Stomach (tissue), 9 donors: ENCODE measurements around the gene DOCK4. TPM values are rescaled to one million over a fixed set of nuclear protein-coding genes. Genes with fewer than 3 reads are reported as not detected.

ENCODE experiments used
- DNase-seq, 2 donors: peaks; one replicate each; pipeline versions ENCODE4 v3.0.0 to v3.0.0-alpha.2; 2013 to 2019
- H3K27ac ChIP-seq, 5 donors: fragments of 200-600 bp in 4 of 5; sonication (generic) in 4 of 5; one replicate each; pipeline ENCODE4 v1.5.1; 2013 to 2019; ENCODE audit warnings: mild to moderate bottlenecking in 1 of 5, moderate library complexity in 1 of 5
- H3K27me3 ChIP-seq, 3 donors: fragments of 200-600 bp; sonication (generic); one replicate each; pipeline ENCODE4 v1.5.1; 2017 to 2019; ENCODE audit warnings: mixed run types in 1 of 3
- H3K36me3 ChIP-seq, 4 donors: fragments of 200-600 bp; sonication (generic); 1 replicate in 3 of 4; 2 replicates in 1 of 4; pipeline ENCODE4 v1.5.1; 2016 to 2019
- H3K4me1 ChIP-seq, 4 donors: fragments of 200-600 bp; sonication (generic); one replicate each; pipeline ENCODE4 v1.5.1; 2016 to 2019
- H3K4me3 ChIP-seq, 4 donors: fragments of 200-600 bp; sonication (generic) in 3 of 4; one replicate each; pipeline ENCODE4 v1.5.1; 2016 to 2019; ENCODE audit warnings: mild to moderate bottlenecking in 1 of 4
- H3K9me3 ChIP-seq, 4 donors: fragments of 200-600 bp; sonication (generic); one replicate each; pipeline ENCODE4 v1.5.1; 2016 to 2019
- EP300 ChIP-seq: sonication (generic); formaldehyde crosslinking; IDR thresholded peaks from one replicate; pipeline ENCODE4 v1.6.1; 2017; ENCODE audit warnings: antibody characterized with exemption
- POLR2A ChIP-seq, 4 donors: fragments of 450-650 bp; IDR thresholded peaks; one replicate each; pipeline ENCODE4 v1.6.1; 2016; ENCODE audit warnings: antibody characterized with exemption in 4 of 4, control low read depth in 2 of 4, mild to moderate bottlenecking in 1 of 4, moderate library complexity in 1 of 4
- POLR2AphosphoS5 ChIP-seq, 3 donors: sonication (generic); formaldehyde crosslinking; IDR thresholded peaks; one replicate each; pipeline ENCODE4 v1.6.1; 2016; ENCODE audit warnings: antibody characterized with exemption in 3 of 3
- WGBS, 5 donors: extraction: QIAGEN DNeasy Blood & Tissue Kit in 3 of 5; methylation state at CpG; one replicate each; pipeline versions ENCODE4 v1.1.5 to v1.1.7; 2013 to 2018; 5-methylcytosine and 5-hydroxymethylcytosine counted together
- intact Hi-C: fragments of 100-400 bp; cut with DNase I; formaldehyde crosslinking; loops from one replicate; pipeline ENCODE4 v1.15.1; 2023; ENCODE audit warnings: low total_unique reads
- polyA plus RNA-seq, 3 donors: library from polyadenylated mRNA; stranded (reverse); fragments of 200-250 nt; gene quantifications; one replicate each; pipeline ENCODE4 v1.2.3, GENCODE V29; 2013
- total RNA-seq, 5 donors: library from RNA; depleted of rRNA; stranded (reverse); fragments of >200 nt; gene quantifications; one replicate each; pipeline versions ENCODE4 v1.1.0 to v1.2.3, GENCODE V29; 2014 to 2016
- TF ChIP-seq, protein P1 (sequence below), 7 experiments: fragments of 450-650 bp in 4 of 7; fragments of 200-600 bp in 3 of 7; sonication (generic) in 3 of 7; IDR thresholded peaks; one replicate each; pipeline ENCODE4 v1.5.1; 2016 to 2019; ENCODE audit warnings: antibody characterized with exemption in 7 of 7, control low read depth in 2 of 7, mild to moderate bottlenecking in 1 of 7
- donor health status: healthy with polysubstance abuse.
- donor health status: Bipolar disorder and iron deficiency.
- donor health status: healthy.

The DOCK4 gene
- total and polyA plus RNA-seq, 8 donors = 1.1 to 54.9 (median 16.4) TPM

DNA sequence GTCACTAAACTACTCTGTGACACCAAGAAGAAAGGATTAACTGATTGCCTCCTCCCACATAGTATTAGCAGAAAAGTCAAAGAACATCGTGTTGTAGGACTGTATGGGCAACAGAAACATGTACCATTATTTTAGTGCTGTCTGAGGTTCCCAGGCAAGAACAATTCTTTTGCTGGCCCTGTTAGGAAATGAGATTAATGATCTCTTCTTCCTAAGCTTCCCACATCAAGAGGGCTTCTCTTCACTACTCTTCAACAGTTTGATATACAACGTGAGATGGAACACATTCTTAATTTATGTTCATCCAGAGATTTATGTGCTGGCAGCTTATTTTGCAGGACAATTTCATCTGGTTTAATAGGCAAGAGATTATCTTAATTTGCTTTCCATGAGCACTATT is 219.6 kb downstream of the DOCK4 start:
- no peaks in the 10 kb centered on the region for H3K9me3 ChIP-seq
- H3K27me3 ChIP-seq = no peaks in the 10 kb centered on the region
- WGBS, 5 donors = 67 to 84% (median 74%) methylated on average over 2 of the region's 2 CpGs
- intact Hi-C loops = no loop called here
- TF ChIP-seq POLR2A (IDR thresholded peaks at IDR 0.05) = no peak
- TF ChIP-seq, protein P1, sequence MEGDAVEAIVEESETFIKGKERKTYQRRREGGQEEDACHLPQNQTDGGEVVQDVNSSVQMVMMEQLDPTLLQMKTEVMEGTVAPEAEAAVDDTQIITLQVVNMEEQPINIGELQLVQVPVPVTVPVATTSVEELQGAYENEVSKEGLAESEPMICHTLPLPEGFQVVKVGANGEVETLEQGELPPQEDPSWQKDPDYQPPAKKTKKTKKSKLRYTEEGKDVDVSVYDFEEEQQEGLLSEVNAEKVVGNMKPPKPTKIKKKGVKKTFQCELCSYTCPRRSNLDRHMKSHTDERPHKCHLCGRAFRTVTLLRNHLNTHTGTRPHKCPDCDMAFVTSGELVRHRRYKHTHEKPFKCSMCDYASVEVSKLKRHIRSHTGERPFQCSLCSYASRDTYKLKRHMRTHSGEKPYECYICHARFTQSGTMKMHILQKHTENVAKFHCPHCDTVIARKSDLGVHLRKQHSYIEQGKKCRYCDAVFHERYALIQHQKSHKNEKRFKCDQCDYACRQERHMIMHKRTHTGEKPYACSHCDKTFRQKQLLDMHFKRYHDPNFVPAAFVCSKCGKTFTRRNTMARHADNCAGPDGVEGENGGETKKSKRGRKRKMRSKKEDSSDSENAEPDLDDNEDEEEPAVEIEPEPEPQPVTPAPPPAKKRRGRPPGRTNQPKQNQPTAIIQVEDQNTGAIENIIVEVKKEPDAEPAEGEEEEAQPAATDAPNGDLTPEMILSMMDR (IDR thresholded peaks at IDR 0.05) = no peak
- TF ChIP-seq EP300 = no peak
- no peak for TF ChIP-seq POLR2AphosphoS5 (IDR thresholded peaks at IDR 0.05)
- H3K36me3 ChIP-seq = peaks cover 0 to 12% (median 9%) of the 10 kb centered on the region in 4 donors
- H3K4me1 ChIP-seq = no peaks in the 10 kb centered on the region
- no peak overlapping the region for H3K4me3 ChIP-seq
- H3K27ac ChIP-seq = peak overlapping the region in 2 of 5 donors; percentile 38 to 43
- DNase-seq = no peak

DNA sequence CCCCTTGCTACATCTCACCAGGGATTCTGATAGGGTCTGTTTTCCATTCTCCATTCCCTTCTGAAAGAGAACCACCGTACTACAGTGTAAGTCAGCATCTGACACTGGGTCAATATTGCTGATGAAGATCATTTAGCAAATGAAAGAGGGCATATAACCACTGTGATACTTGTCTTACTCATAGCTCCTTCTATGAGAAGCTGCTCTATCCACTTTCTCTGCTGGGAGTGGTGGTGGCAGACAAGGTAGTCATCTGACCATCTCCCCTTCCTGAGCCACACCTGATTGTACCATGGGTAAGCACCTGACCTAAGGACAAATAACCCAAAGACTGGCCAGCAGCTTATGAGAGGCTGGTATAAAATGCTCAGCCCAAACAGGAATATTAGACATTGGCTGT is 220.4 kb downstream of the DOCK4 start:
- no peak for DNase-seq
- no peak overlapping the region for H3K4me3 ChIP-seq
- no peaks in the 10 kb centered on the region for H3K9me3 ChIP-seq
- H3K27me3 ChIP-seq = no peaks in the 10 kb centered on the region
- TF ChIP-seq, protein P1 (IDR thresholded peaks at IDR 0.05) = no peak
- TF ChIP-seq EP300 (no peak), POLR2A (IDR thresholded peaks at IDR 0.05) (no peak), POLR2AphosphoS5 (IDR thresholded peaks at IDR 0.05) (no peak)
- no peaks in the 10 kb centered on the region for H3K4me1 ChIP-seq
- peaks cover 0 to 12% (median 9%) of the 10 kb centered on the region in 4 donors for H3K36me3 ChIP-seq
- intact Hi-C loops = no loop called here
- no peak overlapping the region for H3K27ac ChIP-seq
- WGBS, 5 donors = 83 to 97% (median 92%) methylated on average over 1 of the region's 1 CpG

DNA sequence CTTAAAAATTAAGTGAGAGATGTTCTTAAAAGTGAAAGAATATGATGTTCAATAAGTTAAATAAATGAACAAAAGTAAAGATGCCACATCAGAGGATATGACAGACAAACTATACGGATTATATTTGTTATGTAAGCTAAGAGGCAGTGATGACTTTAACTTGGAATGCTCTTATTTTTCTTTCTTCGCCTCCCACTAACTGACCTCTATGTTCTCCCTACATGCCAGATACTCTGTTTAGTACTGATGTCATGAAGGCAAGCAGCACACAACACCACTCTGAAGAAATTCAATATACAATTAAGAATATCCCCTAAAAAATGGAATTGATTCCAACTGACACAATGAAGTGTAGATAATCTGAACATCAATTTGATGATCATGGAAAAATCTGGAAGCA is 223.4 kb downstream of the DOCK4 start:
- peak in 1 of 2 donors; percentile 19 for DNase-seq
- H3K4me1 ChIP-seq = no peaks in the 10 kb centered on the region
- intact Hi-C loops = no loop called here

DNA sequence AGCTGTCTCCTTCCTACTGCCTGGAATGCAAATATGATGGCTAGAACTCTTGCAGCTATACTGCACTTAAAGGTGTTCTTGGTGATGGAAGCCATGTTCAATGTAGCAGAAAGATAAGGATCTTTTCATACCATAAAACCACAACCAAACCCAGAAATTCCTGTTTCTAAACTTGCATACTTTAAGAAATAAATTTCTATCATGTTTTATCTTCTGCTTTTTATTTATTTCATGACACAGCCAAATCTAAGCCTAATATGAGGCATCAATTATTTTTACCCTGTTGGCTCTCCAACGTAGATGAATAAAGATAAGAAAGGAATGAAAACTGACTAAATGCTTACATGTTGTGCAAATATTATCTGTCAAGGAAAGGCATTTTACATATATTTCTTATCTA is 224.1 kb downstream of the DOCK4 start:
- no peak for DNase-seq
- WGBS, 5 donors = 61 to 69% (median 62%) methylated on average over 1 of the region's 1 CpG
- Histone ChIP-seq H3K4me1 (no peaks in the 10 kb centered on the region), H3K27me3 (no peaks in the 10 kb centered on the region), H3K36me3 (peaks cover 0 to 12% (median 6%) of the 10 kb centered on the region in 4 donors), H3K4me3 (no peak overlapping the region), H3K27ac (no peak overlapping the region), H3K9me3 (no peaks in the 10 kb centered on the region)
- intact Hi-C loops = no loop called here
- TF ChIP-seq, protein P1 (IDR thresholded peaks at IDR 0.05) = no peak
- TF ChIP-seq POLR2AphosphoS5 (IDR thresholded peaks at IDR 0.05) = no peak
- TF ChIP-seq POLR2A (IDR thresholded peaks at IDR 0.05) = no peak
- TF ChIP-seq EP300 = no peak

More for the DNA sequence above, 223.4 kb downstream of the DOCK4 start:
- H3K27ac ChIP-seq = no peak overlapping the region
- no peaks in the 10 kb centered on the region for H3K27me3 ChIP-seq
- H3K36me3 ChIP-seq = peaks cover 0 to 12% (median 6%) of the 10 kb centered on the region in 4 donors
- 57 to 91% (median 87%) methylated on average over 2 of the region's 2 CpGs for WGBS, 5 donors
- H3K9me3 ChIP-seq = no peaks in the 10 kb centered on the region
- no peak overlapping the region for H3K4me3 ChIP-seq
- no peak for TF ChIP-seq POLR2A (IDR thresholded peaks at IDR 0.05)
- TF ChIP-seq EP300 = no peak
- TF ChIP-seq, protein P1 (IDR thresholded peaks at IDR 0.05) = no peak
- TF ChIP-seq POLR2AphosphoS5 (IDR thresholded peaks at IDR 0.05) = no peak
